Heart right ventricle (tissue), 16 donors: Measurements from ENCODE around the gene ZSCAN5C. TPM values are rescaled to one million over a fixed set of nuclear protein-coding genes. Genes with fewer than 3 reads are reported as not detected.

Source experiments
- ATAC-seq, 8 donors: fragments of 200-7000 bp; cut with Tn5 transposase; one replicate each; pipeline ENCODE4 v1.9.1; 2020; ENCODE audit warnings: mild to moderate bottlenecking in 8 of 8, moderate library complexity in 8 of 8, moderate number of reproducible peaks in 1 of 8
- DNase-seq, 2 donors: peaks; one replicate each; pipeline ENCODE4 v3.0.0-alpha.2; 2020
- H3K27ac ChIP-seq, 10 donors: fragments of 200-600 bp; sonication (generic) in 2 of 10; one replicate each; pipeline versions ENCODE4 v1.5.0 to v1.8.0; 2020 to 2022; ENCODE audit warnings: mild to moderate bottlenecking in 3 of 10
- H3K27me3 ChIP-seq, 7 donors: fragments of 200-600 bp; one replicate each; pipeline ENCODE4 v1.8.0; 2021 to 2022; ENCODE audit warnings: mild to moderate bottlenecking in 2 of 7
- H3K36me3 ChIP-seq, 9 donors: fragments of 200-600 bp; sonication (generic) in 1 of 9; one replicate each; pipeline versions ENCODE4 v1.5.0 to v1.8.0; 2020 to 2022; ENCODE audit warnings: mild to moderate bottlenecking in 2 of 9
- H3K4me1 ChIP-seq, 9 donors: fragments of 200-600 bp; sonication (generic) in 1 of 9; one replicate each; pipeline versions ENCODE4 v1.5.0 to v1.8.0; 2020 to 2022; ENCODE audit warnings: mild to moderate bottlenecking in 4 of 9
- H3K4me3 ChIP-seq, 10 donors: fragments of 200-600 bp; sonication (generic) in 2 of 10; one replicate each; pipeline versions ENCODE4 v1.5.0 to v1.8.0; 2020 to 2022; ENCODE audit warnings: mild to moderate bottlenecking in 7 of 10, moderate library complexity in 2 of 10
- H3K9me3 ChIP-seq, 11 donors: fragments of 200-600 bp in 10 of 11; sonication (generic) in 2 of 11; one replicate each; pipeline versions ENCODE4 v1.5.0 to v1.8.0; 2013 to 2022; ENCODE audit warnings: mild to moderate bottlenecking in 2 of 11, control low read depth in 1 of 11, moderate library complexity in 1 of 11
- CTCF ChIP-seq, 9 donors: fragments of 200-600 bp; sonication (generic) in 2 of 9; IDR thresholded peaks; one replicate each; pipeline versions ENCODE4 v1.5.0 to v1.8.0; 2021 to 2022; ENCODE audit warnings: antibody characterized with exemption in 9 of 9, mild to moderate bottlenecking in 5 of 9, moderate library complexity in 1 of 9
- WGBS, 2 donors: extraction: QIAGEN DNeasy Blood & Tissue Kit; methylation state at CpG; one replicate each; pipeline ENCODE4 v1.1.7; 2013; ENCODE audit warnings: inconsistent platforms in 1 of 2; 5-methylcytosine and 5-hydroxymethylcytosine counted together
- intact Hi-C, 10 donors: fragments of 100-400 bp; cut with DNase I; formaldehyde crosslinking; loops; one replicate each; pipeline versions ENCODE4 v1.11.1 to v1.14.2; 2022
- polyA plus RNA-seq, 2 donors: library from polyadenylated mRNA; stranded (reverse); fragments of 200-250 nt; gene quantifications; one replicate each; pipeline ENCODE4 v1.2.3, GENCODE V29; 2013
- total RNA-seq, 10 donors: library from RNA; stranded (reverse); fragmentation: NEBNext Ultra II Directional in 3 of 10; extraction: Animal tissue kit (Norgen Biotek cat#: 25700) in 3 of 10; gene quantifications; one replicate each; pipeline versions ENCODE4 v1.2.1 to v1.2.4, GENCODE V29; 2021 to 2023
- donor health status: Arrhythmogenic right ventricular cardiomyopathy.
- donor health status: ischemic (EF 13 %, LVEDD 7.1; RV severe dilation, severe dysfunction).
- donor health status: healthy with polysubstance abuse.
- donor health status: DM: no; HTN: yes; CAD: no.
- donor health status: DM: no; HTN: no; CAD: no.
- donor health status: ischemic (EF 25% LVEDD 6.9; RV normal size, moderate dysfunction).
- donor health status: ischemic (EF 25% LVEDD 5.7; RV mildly dilated, moderate dysfunction).
- donor health status: healthy.
- donor health status: DM: yes; HTN: yes; CAD: no.
- donor health status: Ischemic cardiomyopathy.
- donor health status: ischemic (EF 35%, LVEDD 5.7; RV mildly dilated, moderate dysfunction).
- donor health status: nonischemic (EF 11% LVEDD 7.7; RV severe dilation, severe dysfunction).
- donor health status: DM: yes; HTN: yes; CAD: no.
- donor health status: PGD.
- donor health status: ischemic (EF 29% LVEDD 5.4; RV normal size, mild dysfunction).
- donor health status: nonischemic (EF 23%, LVEDD 6.1; RV moderate dilation, normal function).

ZSCAN5C gene
- total and polyA plus RNA-seq, 12 donors, result not detected

GRCh38 chr19:56258272-56258671 is 56.2 kb downstream of the ZSCAN5C start:
- Histone ChIP-seq H3K36me3 (peaks cover 0 to 6% (median 0%) of the 10 kb centered on the region in 9 donors), H3K27me3 (no peaks in the 10 kb centered on the region), H3K4me3 (no peak overlapping the region), H3K4me1 (peaks cover 0 to 4% (median 0%) of the 10 kb centered on the region in 9 donors), H3K27ac (no peak overlapping the region), H3K9me3 (no peaks in the 10 kb centered on the region)
- TF ChIP-seq CTCF (IDR thresholded peaks at IDR 0.05), result no peak
- intact Hi-C loops, result loop anchor here in 3 of 10 donors (5.0 to 10.0 kb wide), 3 partner anchors 77 to 181 kb away; no protein-coding TSS in a partner anchor
- 87 to 88% methylated on average over 12 of the region's 12 CpGs for WGBS, 2 donors
- DNase-seq, result no peak
- no peak for ATAC-seq

Other genes with a start within 250 kb of the ZSCAN5C start
- gene NLRP5, start 215.5 kb upstream of the ZSCAN5C start, total RNA-seq, result not detected
- gene NLRP5, start 215.5 kb upstream of the ZSCAN5C start, polyA plus RNA-seq, result not detected
- gene ZNF787, start 81.0 kb upstream of the ZSCAN5C start, total RNA-seq, result 10 to 100 TPM; 18.5 to 47.2 (median 25.7) TPM
- 10 to 100 TPM; 42.3 to 42.8 TPM for gene ZNF787, start 81.0 kb upstream of the ZSCAN5C start, polyA plus RNA-seq
- gene ZNF444, start 61.0 kb upstream of the ZSCAN5C start, total RNA-seq, result 10 to 100 TPM; 15.1 to 25.1 (median 22.2) TPM
- 10 to 100 TPM; 22.8 to 25.6 TPM for gene ZNF444, start 61.0 kb upstream of the ZSCAN5C start, polyA plus RNA-seq
- gene GALP, start 26.3 kb upstream of the ZSCAN5C start, total RNA-seq, result not detected
- not detected for gene GALP, start 26.3 kb upstream of the ZSCAN5C start, polyA plus RNA-seq
- not detected for gene ZSCAN5B, start 4.5 kb upstream of the ZSCAN5C start, total RNA-seq
- under 1 TPM in 1 of 2 donors, not detected in 1; 0.06 TPM for gene ZSCAN5B, start 4.5 kb upstream of the ZSCAN5C start, polyA plus RNA-seq
- gene EDDM13, start 70.5 kb downstream of the ZSCAN5C start, total RNA-seq, result under 1 TPM in 3 of 10 donors, not detected in 7; 0.50 to 0.87 (median 0.61) TPM
- under 1 TPM in 1 of 2 donors, not detected in 1; 0.39 TPM for gene EDDM13, start 70.5 kb downstream of the ZSCAN5C start, polyA plus RNA-seq
- 10 to 100 TPM; 17.7 to 33.4 (median 21.4) TPM for gene ZSCAN5A, start 112.6 kb downstream of the ZSCAN5C start, total RNA-seq
- gene ZSCAN5A, start 112.6 kb downstream of the ZSCAN5C start, polyA plus RNA-seq, result 10 to 100 TPM in 1 of 2 donors, 1 to 10 TPM in 1; 9.5 to 10.4 TPM
- 1 to 10 TPM; 3.0 to 6.2 (median 4.5) TPM for gene ZNF582, start 191.3 kb downstream of the ZSCAN5C start, total RNA-seq
- 1 to 10 TPM; 4.2 to 5.7 TPM for gene ZNF582, start 191.3 kb downstream of the ZSCAN5C start, polyA plus RNA-seq
- 1 to 10 TPM; 4.6 to 7.1 (median 5.4) TPM for gene ZNF583, start 202.1 kb downstream of the ZSCAN5C start, total RNA-seq
- gene ZNF583, start 202.1 kb downstream of the ZSCAN5C start, polyA plus RNA-seq, result 1 to 10 TPM; 2.6 to 3.1 TPM